ENCODE results near the gene TMEM14A.

TMEM14A gene

DNA sequence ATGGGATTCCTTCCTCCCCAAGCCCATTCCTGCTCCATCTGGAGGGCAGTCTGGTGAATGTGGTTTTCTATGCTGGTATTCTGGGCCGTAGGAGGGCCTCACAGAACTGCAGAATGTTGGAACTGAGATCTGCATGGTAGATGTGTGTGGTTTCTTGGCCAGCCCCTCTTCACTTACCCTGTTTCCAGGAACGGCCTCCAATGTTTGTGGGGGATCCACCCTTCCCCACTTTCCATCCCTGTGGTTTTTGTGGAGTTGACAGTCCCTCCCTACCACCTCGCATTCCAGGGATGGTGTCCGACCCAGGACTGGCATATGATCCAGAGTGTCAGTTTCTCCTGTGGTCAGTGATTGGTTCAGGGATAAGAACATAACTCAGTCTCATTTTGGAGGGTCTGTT, 26.7 kb upstream of the TMEM14A start:
- CTCF ChIA-PET = no interaction called here
- peaks cover 15 to 72% (median 25%) of the 10 kb centered on the region in 4 experiments for H3K4me1 ChIP-seq (ENCODE audit: control extremely low read depth in 1 of 4, control insufficient read depth in 4 of 4, insufficient read depth in 4 of 4, low read length in 3 of 4)
- 100% methylated on average over 2 of the region's 4 CpGs for whole genome bisulfite sequencing (ENCODE audit: insufficient coverage)

DNA sequence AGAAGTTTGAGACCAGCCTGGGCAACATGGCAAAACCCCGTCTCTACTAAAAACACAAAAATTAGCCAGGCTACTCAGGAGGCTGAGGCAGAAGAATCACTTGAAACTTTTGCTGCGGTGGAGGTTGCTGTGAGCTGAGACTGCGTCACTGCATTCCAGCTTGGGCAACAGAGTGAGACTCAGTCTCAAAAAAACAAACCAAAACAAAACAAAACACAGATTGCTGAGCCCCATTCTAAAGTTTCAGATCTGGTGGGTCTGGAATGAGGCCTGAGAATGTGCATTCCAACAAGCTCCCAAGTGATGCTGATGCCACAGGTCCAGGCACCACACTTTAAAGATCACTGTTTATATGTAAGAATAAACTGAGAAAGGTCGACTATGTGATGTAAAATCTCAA, 24.9 kb upstream of the TMEM14A start:
- Histone ChIP-seq H3K36me3 (ENCODE audit: control insufficient read depth in 4 of 4, insufficient read depth in 4 of 4, low read length in 3 of 4) (no peaks in the 10 kb centered on the region), H3K27ac (ENCODE audit: insufficient read depth in 1 of 2, low read depth in 1 of 2, low read length in 2 of 2, poor library complexity in 1 of 2, severe bottlenecking in 2 of 2) (no peak overlapping the region), H3K4me1 (ENCODE audit: control extremely low read depth in 1 of 4, control insufficient read depth in 4 of 4, insufficient read depth in 4 of 4, low read length in 3 of 4) (peaks cover 10 to 64% (median 17%) of the 10 kb centered on the region in 4 experiments), H3K27me3 (replicated peaks in 2 of 5; ENCODE audit: control insufficient read depth in 4 of 5, insufficient read depth in 5 of 5, low read length in 4 of 5) (no peaks in the 10 kb centered on the region), H3K9me3 (ENCODE audit: control extremely low read depth in 1 of 5, control insufficient read depth in 4 of 5, insufficient read depth in 2 of 5, low read depth in 1 of 5, low read length in 4 of 5) (no peaks in the 10 kb centered on the region), H3K4me3 (ENCODE audit: control insufficient read depth in 1 of 7, extremely low read depth in 1 of 7, insufficient read depth in 4 of 7, low read depth in 2 of 7, low read length in 6 of 7) (no peak overlapping the region)
- DNase-seq = no peak
- WGBS (ENCODE audit: insufficient coverage) = 100% methylated on average over 2 of the region's 4 CpGs
- ChIA-PET POLR2A (no interaction called here), CTCF (interaction anchor here (9.7 kb wide), 1 partner anchor 16 kb away, joined by 80 read pairs; no protein-coding TSS in a partner anchor)

More for the DNA sequence above, 26.7 kb upstream of the TMEM14A start:
- POLR2A ChIA-PET = no interaction called here
- H3K4me3 ChIP-seq (ENCODE audit: control insufficient read depth in 1 of 7, extremely low read depth in 1 of 7, insufficient read depth in 4 of 7, low read depth in 2 of 7, low read length in 6 of 7) = no peak overlapping the region
- H3K27me3 ChIP-seq (replicated peaks in 2 of 5; ENCODE audit: control insufficient read depth in 4 of 5, insufficient read depth in 5 of 5, low read length in 4 of 5) = no peaks in the 10 kb centered on the region
- H3K9me3 ChIP-seq (ENCODE audit: control extremely low read depth in 1 of 5, control insufficient read depth in 4 of 5, insufficient read depth in 2 of 5, low read depth in 1 of 5, low read length in 4 of 5) = no peaks in the 10 kb centered on the region
- H3K27ac ChIP-seq (ENCODE audit: insufficient read depth in 1 of 2, low read depth in 1 of 2, low read length in 2 of 2, poor library complexity in 1 of 2, severe bottlenecking in 2 of 2) = no peak overlapping the region
- DNase-seq = no peak
- H3K36me3 ChIP-seq (ENCODE audit: control insufficient read depth in 4 of 4, insufficient read depth in 4 of 4, low read length in 3 of 4) = no peaks in the 10 kb centered on the region

DNA sequence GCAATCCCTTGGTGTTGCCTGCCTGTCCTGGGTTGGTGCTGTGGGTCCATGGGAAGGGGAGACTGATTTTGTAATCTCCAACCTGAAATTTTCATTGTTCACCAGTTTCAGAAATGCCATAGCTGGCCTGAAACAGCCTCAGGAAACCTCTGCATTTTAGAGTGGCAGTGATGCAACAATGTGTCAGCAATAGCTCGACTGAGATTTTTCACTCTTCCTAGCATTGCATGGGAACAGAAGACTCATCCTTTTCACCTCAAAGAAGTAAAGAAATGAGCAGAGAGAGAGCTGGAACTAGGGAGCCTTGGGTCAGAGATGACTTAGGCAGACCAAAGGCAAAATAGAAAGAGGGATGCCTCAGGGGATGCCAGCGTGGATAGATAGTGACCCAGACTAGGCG, 23.7 kb upstream of the TMEM14A start:
- WGBS (ENCODE audit: insufficient coverage) = 95% methylated on average over 2 of the region's 3 CpGs
- Histone ChIP-seq H3K4me3 (ENCODE audit: control insufficient read depth in 1 of 7, extremely low read depth in 1 of 7, insufficient read depth in 4 of 7, low read depth in 2 of 7, low read length in 6 of 7) (no peak overlapping the region), H3K4me1 (ENCODE audit: control extremely low read depth in 1 of 4, control insufficient read depth in 4 of 4, insufficient read depth in 4 of 4, low read length in 3 of 4) (peaks cover 2 to 61% (median 6%) of the 10 kb centered on the region in 4 experiments), H3K36me3 (ENCODE audit: control insufficient read depth in 4 of 4, insufficient read depth in 4 of 4, low read length in 3 of 4) (no peaks in the 10 kb centered on the region), H3K9me3 (ENCODE audit: control extremely low read depth in 1 of 5, control insufficient read depth in 4 of 5, insufficient read depth in 2 of 5, low read depth in 1 of 5, low read length in 4 of 5) (no peaks in the 10 kb centered on the region), H3K27ac (ENCODE audit: insufficient read depth in 1 of 2, low read depth in 1 of 2, low read length in 2 of 2, poor library complexity in 1 of 2, severe bottlenecking in 2 of 2) (no peak overlapping the region), H3K27me3 (replicated peaks in 2 of 5; ENCODE audit: control insufficient read depth in 4 of 5, insufficient read depth in 5 of 5, low read length in 4 of 5) (no peaks in the 10 kb centered on the region)
- CTCF ChIA-PET = interaction anchor here (1.4 to 9.7 kb wide), 3 partner anchors 10 to 230 kb away, joined by 3 to 80 read pairs (median 5); no protein-coding TSS in a partner anchor
- POLR2A ChIA-PET = no interaction called here
- DNase-seq = no peak

DNA sequence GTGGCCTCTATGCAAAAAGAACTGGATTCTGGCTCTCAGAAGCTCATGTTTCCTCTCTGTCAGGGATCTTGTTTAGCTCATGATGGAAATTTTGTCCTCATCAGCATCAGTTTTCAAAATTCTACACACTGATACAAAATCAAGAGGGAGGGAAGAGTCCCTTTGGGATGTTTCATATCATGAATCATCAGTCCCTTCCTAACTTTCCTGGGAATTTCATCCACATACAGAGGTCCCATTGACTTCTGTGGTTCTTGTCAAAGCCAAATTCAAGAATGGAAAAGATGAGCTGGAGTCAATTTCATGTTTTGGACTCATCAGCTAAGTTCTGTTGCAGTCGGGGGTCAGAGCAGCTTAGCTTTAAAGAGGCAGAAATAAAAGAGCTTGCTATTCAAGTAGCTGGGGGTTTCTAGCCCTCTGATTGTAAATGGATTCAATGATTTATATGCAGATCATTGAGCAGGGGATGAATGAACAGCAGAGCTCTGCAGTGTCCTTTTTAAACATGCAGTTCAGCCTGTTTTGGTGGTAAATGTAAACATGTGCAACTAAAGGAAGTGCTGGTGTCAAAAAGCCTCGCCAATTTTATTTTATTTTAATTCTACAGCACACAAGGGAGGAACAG, 21.3 kb upstream of the TMEM14A start:
- POLR2A ChIA-PET = no interaction called here
- CTCF ChIA-PET = interaction anchor here (1.0 to 9.7 kb wide), 5 partner anchors 12 to 196 kb away, joined by 3 to 80 read pairs (median 5); no protein-coding TSS in a partner anchor

DNA sequence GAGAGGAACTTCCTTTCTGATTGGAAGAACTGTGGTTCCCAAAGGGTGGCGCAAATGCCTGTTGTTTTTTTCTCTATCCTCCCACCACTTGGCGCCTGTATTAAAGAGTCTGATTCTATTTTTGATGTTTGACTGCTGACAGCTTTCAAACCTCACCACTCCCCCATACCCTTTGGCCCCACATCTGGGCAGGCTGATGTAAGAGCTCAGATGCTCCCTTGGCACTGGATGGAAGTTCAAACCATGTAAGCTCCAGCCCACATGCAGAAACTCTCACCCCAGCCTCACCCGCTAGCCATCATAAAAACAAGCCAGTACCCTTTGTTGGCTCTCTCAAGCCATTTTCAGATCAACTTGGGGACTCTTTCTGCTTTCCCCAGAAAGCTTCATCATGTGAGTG, 20.0 kb upstream of the TMEM14A start:
- peaks cover 0 to 37% (median 4%) of the 10 kb centered on the region in 4 experiments for H3K4me1 ChIP-seq (ENCODE audit: control extremely low read depth in 1 of 4, control insufficient read depth in 4 of 4, insufficient read depth in 4 of 4, low read length in 3 of 4)
- no peak overlapping the region for H3K4me3 ChIP-seq (ENCODE audit: control insufficient read depth in 1 of 7, extremely low read depth in 1 of 7, insufficient read depth in 4 of 7, low read depth in 2 of 7, low read length in 6 of 7)
- H3K27ac ChIP-seq (ENCODE audit: insufficient read depth in 1 of 2, low read depth in 1 of 2, low read length in 2 of 2, poor library complexity in 1 of 2, severe bottlenecking in 2 of 2) = no peak overlapping the region
- 92% methylated on average over 1 of the region's 3 CpGs for WGBS (ENCODE audit: insufficient coverage)
- no peaks in the 10 kb centered on the region for H3K9me3 ChIP-seq (ENCODE audit: control extremely low read depth in 1 of 5, control insufficient read depth in 4 of 5, insufficient read depth in 2 of 5, low read depth in 1 of 5, low read length in 4 of 5)
- H3K27me3 ChIP-seq (replicated peaks in 2 of 5; ENCODE audit: control insufficient read depth in 4 of 5, insufficient read depth in 5 of 5, low read length in 4 of 5) = no peaks in the 10 kb centered on the region
- ChIA-PET CTCF (interaction anchor here (0.7 to 9.7 kb wide), 14 partner anchors 10 to 261 kb away, joined by 3 to 80 read pairs (median 6); no protein-coding TSS in a partner anchor), POLR2A (no interaction called here)
- no peak for DNase-seq
- H3K36me3 ChIP-seq (ENCODE audit: control insufficient read depth in 4 of 4, insufficient read depth in 4 of 4, low read length in 3 of 4) = no peaks in the 10 kb centered on the region

More for the DNA sequence above, 21.3 kb upstream of the TMEM14A start:
- WGBS (ENCODE audit: insufficient coverage) = 100% methylated on average over 1 of the region's 2 CpGs
- Histone ChIP-seq H3K4me3 (ENCODE audit: control insufficient read depth in 1 of 7, extremely low read depth in 1 of 7, insufficient read depth in 4 of 7, low read depth in 2 of 7, low read length in 6 of 7) (no peak overlapping the region), H3K27me3 (replicated peaks in 2 of 5; ENCODE audit: control insufficient read depth in 4 of 5, insufficient read depth in 5 of 5, low read length in 4 of 5) (no peaks in the 10 kb centered on the region), H3K4me1 (ENCODE audit: control extremely low read depth in 1 of 4, control insufficient read depth in 4 of 4, insufficient read depth in 4 of 4, low read length in 3 of 4) (peaks cover 0 to 37% (median 4%) of the 10 kb centered on the region in 4 experiments), H3K9me3 (ENCODE audit: control extremely low read depth in 1 of 5, control insufficient read depth in 4 of 5, insufficient read depth in 2 of 5, low read depth in 1 of 5, low read length in 4 of 5) (no peaks in the 10 kb centered on the region), H3K27ac (ENCODE audit: insufficient read depth in 1 of 2, low read depth in 1 of 2, low read length in 2 of 2, poor library complexity in 1 of 2, severe bottlenecking in 2 of 2) (no peak overlapping the region), H3K36me3 (ENCODE audit: control insufficient read depth in 4 of 4, insufficient read depth in 4 of 4, low read length in 3 of 4) (no peaks in the 10 kb centered on the region)
- DNase-seq = no peak

DNA sequence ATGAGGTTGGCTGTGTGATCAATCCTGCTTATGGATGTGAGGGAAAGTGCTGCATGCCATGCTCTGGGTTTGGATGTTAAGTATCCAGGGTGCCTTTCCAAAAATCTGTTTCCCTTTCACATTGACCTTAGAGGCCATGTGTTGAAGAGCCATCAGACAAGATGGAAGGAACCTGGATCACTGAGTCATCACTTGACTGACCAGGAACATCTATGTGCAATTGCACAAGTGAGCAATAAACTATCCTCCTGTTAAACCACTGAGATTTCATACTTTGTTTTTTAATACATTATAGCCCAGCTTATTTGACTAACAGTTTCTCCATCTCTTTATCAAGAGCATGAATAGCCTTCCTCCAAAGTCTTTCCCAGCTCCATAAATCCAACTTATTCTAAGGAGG, 17.8 kb upstream of the TMEM14A start:
- POLR2A ChIA-PET = no interaction called here
- H3K4me3 ChIP-seq (ENCODE audit: control insufficient read depth in 1 of 7, extremely low read depth in 1 of 7, insufficient read depth in 4 of 7, low read depth in 2 of 7, low read length in 6 of 7) = no peak overlapping the region
- no peaks in the 10 kb centered on the region for H3K27me3 ChIP-seq (replicated peaks in 2 of 5; ENCODE audit: control insufficient read depth in 4 of 5, insufficient read depth in 5 of 5, low read length in 4 of 5)
- DNase-seq = no peak
- no peaks in the 10 kb centered on the region for H3K9me3 ChIP-seq (ENCODE audit: control extremely low read depth in 1 of 5, control insufficient read depth in 4 of 5, insufficient read depth in 2 of 5, low read depth in 1 of 5, low read length in 4 of 5)
- H3K27ac ChIP-seq (ENCODE audit: insufficient read depth in 1 of 2, low read depth in 1 of 2, low read length in 2 of 2, poor library complexity in 1 of 2, severe bottlenecking in 2 of 2) = no peak overlapping the region
- CTCF ChIA-PET = interaction anchor here (1.1 to 9.7 kb wide), 7 partner anchors 9 to 263 kb away, joined by 3 to 80 read pairs (median 5); no protein-coding TSS in a partner anchor
- H3K36me3 ChIP-seq (ENCODE audit: control insufficient read depth in 4 of 4, insufficient read depth in 4 of 4, low read length in 3 of 4) = no peaks in the 10 kb centered on the region
- peaks cover 0 to 21% (median under 1%) of the 10 kb centered on the region in 4 experiments for H3K4me1 ChIP-seq (ENCODE audit: control extremely low read depth in 1 of 4, control insufficient read depth in 4 of 4, insufficient read depth in 4 of 4, low read length in 3 of 4)

DNA sequence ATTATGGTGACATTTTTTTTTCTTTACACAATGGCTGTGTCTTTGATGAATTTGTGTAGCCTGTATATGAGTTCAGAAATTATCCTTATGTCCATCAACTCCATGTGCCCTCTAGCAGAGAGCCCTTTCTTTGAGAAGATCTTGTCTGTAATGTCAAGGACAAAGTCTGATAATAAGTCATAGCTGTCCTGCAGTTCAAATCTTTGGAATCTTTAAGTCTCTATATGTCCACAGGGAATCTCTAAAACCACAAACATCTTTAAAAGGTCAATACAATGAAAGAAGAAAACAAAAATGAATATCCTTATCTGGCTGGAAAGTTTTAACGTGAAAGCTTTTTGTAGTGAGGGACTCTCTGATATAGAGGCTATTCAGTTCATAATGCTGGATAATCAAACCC, 16.9 kb upstream of the TMEM14A start:
- CTCF ChIA-PET = interaction anchor here (4.6 to 9.7 kb wide), 2 partner anchors 8 to 13 kb away, joined by 36 to 80 read pairs; no protein-coding TSS in a partner anchor
- WGBS (ENCODE audit: insufficient coverage) = no CpG with 5 or more reads among the region's 1 CpG
- Histone ChIP-seq H3K4me1 (ENCODE audit: control extremely low read depth in 1 of 4, control insufficient read depth in 4 of 4, insufficient read depth in 4 of 4, low read length in 3 of 4) (peaks cover 0 to 12% (median 0%) of the 10 kb centered on the region in 4 experiments), H3K9me3 (ENCODE audit: control extremely low read depth in 1 of 5, control insufficient read depth in 4 of 5, insufficient read depth in 2 of 5, low read depth in 1 of 5, low read length in 4 of 5) (no peaks in the 10 kb centered on the region), H3K27ac (ENCODE audit: insufficient read depth in 1 of 2, low read depth in 1 of 2, low read length in 2 of 2, poor library complexity in 1 of 2, severe bottlenecking in 2 of 2) (no peak overlapping the region), H3K36me3 (ENCODE audit: control insufficient read depth in 4 of 4, insufficient read depth in 4 of 4, low read length in 3 of 4) (no peaks in the 10 kb centered on the region), H3K27me3 (replicated peaks in 2 of 5; ENCODE audit: control insufficient read depth in 4 of 5, insufficient read depth in 5 of 5, low read length in 4 of 5) (no peaks in the 10 kb centered on the region), H3K4me3 (ENCODE audit: control insufficient read depth in 1 of 7, extremely low read depth in 1 of 7, insufficient read depth in 4 of 7, low read depth in 2 of 7, low read length in 6 of 7) (no peak overlapping the region)
- POLR2A ChIA-PET = no interaction called here
- DNase-seq = no peak

Data from common myeloid progenitor, CD34-positive (primary cell).